ENCODE results near the gene B4GALT3.

- TF ChIP-seq, protein P1, sequence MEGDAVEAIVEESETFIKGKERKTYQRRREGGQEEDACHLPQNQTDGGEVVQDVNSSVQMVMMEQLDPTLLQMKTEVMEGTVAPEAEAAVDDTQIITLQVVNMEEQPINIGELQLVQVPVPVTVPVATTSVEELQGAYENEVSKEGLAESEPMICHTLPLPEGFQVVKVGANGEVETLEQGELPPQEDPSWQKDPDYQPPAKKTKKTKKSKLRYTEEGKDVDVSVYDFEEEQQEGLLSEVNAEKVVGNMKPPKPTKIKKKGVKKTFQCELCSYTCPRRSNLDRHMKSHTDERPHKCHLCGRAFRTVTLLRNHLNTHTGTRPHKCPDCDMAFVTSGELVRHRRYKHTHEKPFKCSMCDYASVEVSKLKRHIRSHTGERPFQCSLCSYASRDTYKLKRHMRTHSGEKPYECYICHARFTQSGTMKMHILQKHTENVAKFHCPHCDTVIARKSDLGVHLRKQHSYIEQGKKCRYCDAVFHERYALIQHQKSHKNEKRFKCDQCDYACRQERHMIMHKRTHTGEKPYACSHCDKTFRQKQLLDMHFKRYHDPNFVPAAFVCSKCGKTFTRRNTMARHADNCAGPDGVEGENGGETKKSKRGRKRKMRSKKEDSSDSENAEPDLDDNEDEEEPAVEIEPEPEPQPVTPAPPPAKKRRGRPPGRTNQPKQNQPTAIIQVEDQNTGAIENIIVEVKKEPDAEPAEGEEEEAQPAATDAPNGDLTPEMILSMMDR (IDR thresholded peaks at IDR 0.05) = no peak
- no peak for TF ChIP-seq POLR2AphosphoS5 (IDR thresholded peaks at IDR 0.05)
Measured at GRCh38 chr1:161217831-161218230, 40.5 kb upstream of the B4GALT3 start.

Data from prostate gland (tissue), 2 donors.